GM12878 (cell line): Measurements from ENCODE around the gene DLG2. TPM values are rescaled to one million over a fixed set of nuclear protein-coding genes. Genes with fewer than 3 reads are reported as not detected.

Experiments
- ATAC-seq: fragments of 200-7000 bp; cut with Tn5 transposase; 3 replicates; pipeline ENCODE4 v1.9.1; 2020; ENCODE audit warnings: mild to moderate bottlenecking, moderate library complexity
- BruUV-seq: library from RNA; stranded (reverse); fragments of 400-500 nt; replicated peaks from 2 replicates; lab custom pipeline; 2021; lab: Mats Ljungman, UMichigan
- CTCF ChIA-PET: fragments of 300-600 bp; sonication (Branson Sonifier 250); formaldehyde crosslinking; extraction: SDS; loops from one replicate; lab custom pipeline; 2021; ENCODE audit warnings: inconsistent platforms; lab: Yijun Ruan, JAX
- POLR2A ChIA-PET: fragments of 350-600 bp; formaldehyde crosslinking; extraction: SDS; loops from one replicate; lab custom pipeline; 2021; ENCODE audit warnings: inconsistent platforms; lab: Charles Lee
- RAD21 ChIA-PET: fragments of 300-600 bp; sonication (Branson Sonifier 250); formaldehyde crosslinking; loops from one replicate; lab custom pipeline; 2023; ENCODE audit warnings: antibody characterized with exemption; ENCODE audit not compliant: unreplicated experiment; lab: Charles Lee
- SMC1A ChIA-PET: fragments of 300-600 bp; sonication (Branson Sonifier 250); formaldehyde crosslinking; loops from one replicate; lab custom pipeline; 2023; ENCODE audit not compliant: unreplicated experiment, uncharacterized antibody; lab: Charles Lee
- DNase-seq: peaks from one replicate; pipeline ENCODE4 v3.0.0-alpha.2; 2011; ENCODE audit warnings: low read depth, low spot score
- FAIRE-seq: peaks from 3 replicates; lab custom pipeline; 2011; peaks lifted over from hg19 to GRCh38; lab: Jason Lieb, UNC
- H2AFZ ChIP-seq: 2 replicates; pipeline ENCODE4 v1.6.0; 2011; ENCODE audit warnings: low read depth, low read length, control low read depth; ENCODE audit not compliant: control insufficient read depth
- H3K27ac ChIP-seq: 2 replicates; pipeline ENCODE4 v1.5.1; 2011; ENCODE audit warnings: control low read depth; ENCODE audit not compliant: control insufficient read depth, insufficient read depth
- H3K27me3 ChIP-seq, 2 experiments: replicated peaks in 1 of 2; 2 replicates each; pipeline versions ENCODE4 v1.6.0 to v1.6.1; 2011; ENCODE audit warnings: low read length in 1 of 2; ENCODE audit not compliant: control insufficient read depth in 2 of 2, insufficient read depth in 2 of 2
- H3K36me3 ChIP-seq, 2 experiments: 2 replicates each; pipeline ENCODE4 v1.5.1; 2011; ENCODE audit warnings: low read length in 1 of 2; ENCODE audit not compliant: control insufficient read depth in 2 of 2, insufficient read depth in 2 of 2
- H3K4me1 ChIP-seq: 2 replicates; pipeline ENCODE4 v1.6.1; 2011; ENCODE audit warnings: mild to moderate bottlenecking, low read length, moderate library complexity, mixed read lengths; ENCODE audit not compliant: control insufficient read depth, insufficient read depth
- H3K4me2 ChIP-seq: 2 replicates; pipeline ENCODE4 v1.6.0; 2011; ENCODE audit warnings: control low read depth; ENCODE audit not compliant: control insufficient read depth, insufficient read depth
- H3K4me3 ChIP-seq: fragments of 200-600 bp; sonication (generic); 2 replicates; pipeline ENCODE4 v1.5.1; 2016
- H3K79me2 ChIP-seq: 2 replicates; pipeline ENCODE4 v1.6.0; 2011; ENCODE audit warnings: low read length; ENCODE audit not compliant: control insufficient read depth, insufficient read depth
- H3K9ac ChIP-seq: 2 replicates; pipeline ENCODE4 v1.8.0; 2011; ENCODE audit warnings: low read length, control low read depth, mixed read lengths; ENCODE audit not compliant: control insufficient read depth, insufficient read depth
- H3K9me3 ChIP-seq: replicated peaks from 3 replicates; pipeline ENCODE4 v1.5.1; 2011; ENCODE audit warnings: mild to moderate bottlenecking, low read length; ENCODE audit not compliant: control insufficient read depth, insufficient read depth
- H4K20me1 ChIP-seq: 2 replicates; pipeline ENCODE4 v1.6.0; 2011; ENCODE audit not compliant: control insufficient read depth, insufficient read depth
- KDM1A ChIP-seq: fragments of 200-600 bp; sonication (generic); IDR thresholded peaks from 2 replicates; pipeline ENCODE4 v1.6.1; 2016; ENCODE audit warnings: borderline replicate concordance
- NFIC ChIP-seq: IDR thresholded peaks from 2 replicates; pipeline ENCODE4 v1.6.1; 2012; ENCODE audit warnings: low read depth, mild to moderate bottlenecking, inconsistent platforms, low read length, moderate library complexity
- POLR2AphosphoS2 ChIP-seq: IDR thresholded peaks from 2 replicates; pipeline ENCODE4 v1.6.1; 2011; ENCODE audit warnings: low read depth, mild to moderate bottlenecking, low read length, improper control_type of control experiment, moderate library complexity
- POLR2AphosphoS5 ChIP-seq: IDR thresholded peaks from 2 replicates; pipeline ENCODE4 v1.6.1; 2011; ENCODE audit warnings: mild to moderate bottlenecking, low read length, inconsistent platforms
- SMAD5 ChIP-seq: IDR thresholded peaks from 2 replicates; pipeline ENCODE4 v1.6.1; 2016; ENCODE audit warnings: antibody characterized with exemption, low read depth
- ZNF217 ChIP-seq: fragments of 450-650 bp; IDR thresholded peaks from 2 replicates; pipeline ENCODE4 v1.6.1; 2017; ENCODE audit warnings: antibody characterized with exemption, mild to moderate bottlenecking
- ZZZ3 ChIP-seq: IDR thresholded peaks from 2 replicates; pipeline ENCODE4 v1.6.1; 2011; ENCODE audit warnings: low read depth; ENCODE audit not compliant: control insufficient read depth, insufficient read length
- WGBS: methylation state at CpG from one replicate; pipeline ENCODE4 v1.1.6; 2016; ENCODE audit warnings: low lambda C conversion rate; ENCODE audit not compliant: insufficient replicate concordance, insufficient coverage; ENCODE audit errors: missing lambda C conversion rate; 5-methylcytosine and 5-hydroxymethylcytosine counted together
- in situ Hi-C: fragments of 300-500 bp; cut with MboI; formaldehyde crosslinking; loops from 9 replicates; pipeline ENCODE4 v1.14.3; 2018; ENCODE audit warnings: mixed read lengths
- intact Hi-C: fragments of 100-400 bp; cut with micrococcal nuclease; formaldehyde crosslinking; loops from one replicate; pipeline ENCODE4 v1.14.2; 2022; ENCODE audit not compliant: unreplicated experiment
- polyA plus RNA-seq, 11 experiments: library from polyadenylated mRNA; depleted of rRNA in 4 of 11; unstranded in 6 of 11; stranded (reverse) in 5 of 11; fragments of >200 nt; fragmentation: Nextera tagmentation in 4 of 11; fragmentation: Illumina TruSeq in 1 of 11; extraction: Ambion mirVana in 4 of 11; extraction: Trizol in 1 of 11; gene quantifications; 1 replicate in 1 of 11; 2 replicates in 10 of 11; pipeline versions ENCODE4 v1.2.1 to v1.2.3, GENCODE V29; 2011 to 2016; ENCODE audit warnings: inconsistent platforms in 2 of 11, missing spikeins in 2 of 11, low read depth in 1 of 11
- total RNA-seq, 4 experiments: library from RNA; depleted of rRNA in 3 of 4; stranded (reverse); fragments of >200 nt in 3 of 4; fragmentation: Illumina TruSeq in 1 of 4; extraction: Trizol in 1 of 4; gene quantifications; 2 replicates each; pipeline versions ENCODE4 v1.2.1 to v1.2.3, GENCODE V29; 2013 to 2021
- TF ChIP-seq, protein P1 (sequence below): fragments of 150-350 bp; IDR thresholded peaks from 2 replicates; pipeline ENCODE4 v1.6.1; 2014; ENCODE audit warnings: mild to moderate bottlenecking, low read depth, low read length

DLG2 gene
- total and polyA plus RNA-seq, 10 of the 15 experiments (the other 5 are each of a cell fraction or from before 2014, with no cell fraction given): 0.09 to 0.98 (median 0.35) TPM

DNA sequence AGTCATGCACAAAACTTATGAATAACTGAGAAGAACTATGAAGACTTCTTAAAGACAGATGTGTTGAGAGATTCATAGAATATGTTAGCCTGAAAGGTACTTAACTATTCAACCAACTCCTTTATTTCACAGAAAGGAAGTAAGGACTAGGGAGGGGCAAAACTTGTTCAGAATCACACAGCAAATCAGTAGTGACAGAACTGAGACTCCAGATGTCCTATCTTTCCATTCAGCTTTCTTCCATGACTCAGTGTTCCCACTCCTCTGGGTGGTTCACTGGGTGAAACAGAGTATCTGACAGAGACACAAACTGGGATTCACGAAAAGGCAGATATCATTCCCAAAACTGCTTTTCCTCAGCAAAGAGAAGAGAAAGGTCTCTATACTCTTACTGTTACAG lies 1053.3 kb downstream of the DLG2 start (continued):
- TF ChIP-seq KDM1A (no peak), NFIC (no peak), ZNF217 (no peak), POLR2AphosphoS2 (no peak), POLR2AphosphoS5 (no peak)

DNA sequence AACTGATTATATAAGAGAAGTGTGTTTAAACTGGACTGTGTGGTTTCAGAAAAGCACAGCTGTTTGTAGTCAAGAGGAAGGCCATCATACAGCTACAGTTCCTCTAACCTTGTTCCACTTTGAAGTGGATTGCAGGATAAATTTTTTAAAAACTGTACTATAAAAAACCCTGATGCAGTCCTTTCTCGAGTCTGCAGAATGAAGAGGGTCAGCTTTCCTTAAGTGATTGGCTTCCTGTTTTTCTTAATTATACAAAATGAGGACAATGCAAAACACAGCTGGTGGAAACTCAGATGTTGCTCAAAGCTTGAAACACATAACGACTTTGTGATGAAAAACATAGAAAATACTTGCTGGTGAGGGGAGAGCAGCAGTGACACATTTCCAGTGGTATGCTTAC lies 1060.5 kb downstream of the DLG2 start:
- Histone ChIP-seq H3K4me1 (no peaks in the 10 kb centered on the region), H3K79me2 (no peaks in the 10 kb centered on the region), H3K27me3 (no peaks in the 10 kb centered on the region; a peak in 1 of 4 replicates), H4K20me1 (no peaks in the 10 kb centered on the region), H3K9me3 (no peaks in the 10 kb centered on the region), H3K27ac (no peak overlapping the region), H3K9ac (no peak overlapping the region), H3K36me3 (no peaks in the 10 kb centered on the region), H3K4me2 (no peak overlapping the region), H2AFZ (no peak overlapping the region), H3K4me3 (no peak overlapping the region)
- ChIA-PET SMC1A (interaction anchor here (1.2 to 2.4 kb wide), 3 partner anchors 12 to 730 kb away, joined by 3 to 6 read pairs (median 5); no protein-coding TSS in a partner anchor), CTCF (interaction anchor here (1.2 to 6.0 kb wide), 4 partner anchors 8 to 739 kb away, joined by 3 to 46 read pairs (median 15); no protein-coding TSS in a partner anchor), POLR2A (interaction anchor here (0.5 kb wide), 1 partner anchor 18 kb away, joined by 3 read pairs; no protein-coding TSS in a partner anchor), RAD21 (interaction anchor here (1.8 kb wide), 1 partner anchor 8 kb away, joined by 8 read pairs; no protein-coding TSS in a partner anchor)
- ATAC-seq: no peak
- no peak for FAIRE-seq
- in situ Hi-C loops (loop anchor here (10.0 kb wide), 2 partner anchors 732 to 1018 kb away; no protein-coding TSS in a partner anchor), intact Hi-C loops (loop anchor here (10.0 kb wide), 1 partner anchor 182 kb away; no protein-coding TSS in a partner anchor)
- TF ChIP-seq ZZZ3 (no peak), SMAD5 (no peak)
- TF ChIP-seq, protein P1, sequence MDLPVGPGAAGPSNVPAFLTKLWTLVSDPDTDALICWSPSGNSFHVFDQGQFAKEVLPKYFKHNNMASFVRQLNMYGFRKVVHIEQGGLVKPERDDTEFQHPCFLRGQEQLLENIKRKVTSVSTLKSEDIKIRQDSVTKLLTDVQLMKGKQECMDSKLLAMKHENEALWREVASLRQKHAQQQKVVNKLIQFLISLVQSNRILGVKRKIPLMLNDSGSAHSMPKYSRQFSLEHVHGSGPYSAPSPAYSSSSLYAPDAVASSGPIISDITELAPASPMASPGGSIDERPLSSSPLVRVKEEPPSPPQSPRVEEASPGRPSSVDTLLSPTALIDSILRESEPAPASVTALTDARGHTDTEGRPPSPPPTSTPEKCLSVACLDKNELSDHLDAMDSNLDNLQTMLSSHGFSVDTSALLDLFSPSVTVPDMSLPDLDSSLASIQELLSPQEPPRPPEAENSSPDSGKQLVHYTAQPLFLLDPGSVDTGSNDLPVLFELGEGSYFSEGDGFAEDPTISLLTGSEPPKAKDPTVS: no peak
- DNase-seq: no peak
- BruUV-seq: no TSS peak
- 0% methylated on average over 2 of the region's 2 CpGs for WGBS
